GM10847 (cell line): Measurements from ENCODE around the gene KLHDC1.

ENCODE experiments used
- POLR2A ChIP-seq: IDR thresholded peaks from 2 replicates; pipeline ENCODE4 v1.6.1; 2011; ENCODE audit not compliant: insufficient read length; ENCODE audit errors: extremely low read depth

KLHDC1 gene

GRCh38 chr14:49774106-49774505 is 81.2 kb downstream of the KLHDC1 start:
- TF ChIP-seq POLR2A: no peak

GRCh38 chr14:49778421-49778820 is 85.5 kb downstream of the KLHDC1 start:
- no peak for TF ChIP-seq POLR2A

GRCh38 chr14:49783394-49784014 is 90.6 kb downstream of the KLHDC1 start:
- no peak for TF ChIP-seq POLR2A

- TF ChIP-seq POLR2A: no peak
These were observed 93.4 kb downstream of the KLHDC1 start for GRCh38 chr14:49786315-49786714.

- TF ChIP-seq POLR2A: no peak
These were observed 99.7 kb downstream of the KLHDC1 start for GRCh38 chr14:49792618-49793017.

- no peak for TF ChIP-seq POLR2A
These were observed 103.1 kb downstream of the KLHDC1 start for GRCh38 chr14:49796025-49796424.
